Osteocyte (in vitro differentiated cells): ENCODE data around the gene RNF133. TPM values are rescaled to one million over a fixed set of nuclear protein-coding genes. Genes with fewer than 3 reads are reported as not detected.

Experiments
- DNase-seq: peaks from one replicate; pipeline ENCODE4 v3.0.0; 2021; ENCODE audit warnings: mixed read lengths; ENCODE audit not compliant: unreplicated experiment; ENCODE audit errors: extremely low spot score
- H3K27ac Mint-ChIP-seq: one replicate; pipeline ENCODE4 v1.8.0; 2021; ENCODE audit warnings: mild to moderate bottlenecking, mixed read lengths; ENCODE audit not compliant: unreplicated experiment
- H3K27me3 Mint-ChIP-seq: one replicate; pipeline ENCODE4 v1.8.0; 2021; ENCODE audit warnings: mixed read lengths; ENCODE audit not compliant: unreplicated experiment
- H3K36me3 Mint-ChIP-seq: one replicate; pipeline ENCODE4 v1.8.0; 2021; ENCODE audit warnings: mixed read lengths; ENCODE audit not compliant: unreplicated experiment
- H3K4me1 Mint-ChIP-seq: one replicate; pipeline ENCODE4 v1.8.0; 2021; ENCODE audit warnings: mixed read lengths; ENCODE audit not compliant: unreplicated experiment
- H3K4me3 Mint-ChIP-seq: one replicate; pipeline ENCODE4 v1.8.0; 2021; ENCODE audit warnings: mild to moderate bottlenecking, moderate library complexity, mixed read lengths; ENCODE audit not compliant: unreplicated experiment
- H3K9me3 Mint-ChIP-seq: one replicate; pipeline ENCODE4 v1.8.0; 2021; ENCODE audit warnings: mixed read lengths; ENCODE audit not compliant: unreplicated experiment
- CTCF ChIP-seq: fragments of 200-600 bp; sonication (generic); IDR thresholded peaks from 2 replicates; pipeline ENCODE4 v1.5.0; 2021; ENCODE audit warnings: antibody characterized with exemption, mild to moderate bottlenecking, moderate library complexity
- total RNA-seq: library from RNA; stranded (reverse); gene quantifications from 2 replicates; pipeline ENCODE4 v1.2.1, GENCODE V29; 2021

Gene RNF133
- total RNA-seq, 1 donor from 2014 or later, result not detected

GRCh38 chr7:122675621-122676020 lies 23.3 kb downstream of the RNF133 start:
- no peak for DNase-seq
- TF ChIP-seq CTCF, result no peak

GRCh38 chr7:122675011-122675410 lies 23.9 kb downstream of the RNF133 start:
- no peak overlapping the region for H3K27ac Mint-ChIP-seq
- no peaks in the 10 kb centered on the region for H3K36me3 Mint-ChIP-seq
- no peak overlapping the region for H3K4me3 Mint-ChIP-seq
- peaks cover 20% of the 10 kb centered on the region for H3K9me3 Mint-ChIP-seq
- no peaks in the 10 kb centered on the region for H3K27me3 Mint-ChIP-seq
- no peaks in the 10 kb centered on the region for H3K4me1 Mint-ChIP-seq
- no peak for TF ChIP-seq CTCF
- no peak for DNase-seq

More at GRCh38 chr7:122675621-122676020, 23.3 kb downstream of the RNF133 start:
- no peaks in the 10 kb centered on the region for H3K27me3 Mint-ChIP-seq
- H3K27ac Mint-ChIP-seq, result no peak overlapping the region
- H3K9me3 Mint-ChIP-seq, result peaks cover 18% of the 10 kb centered on the region
- H3K4me3 Mint-ChIP-seq, result no peak overlapping the region
- no peaks in the 10 kb centered on the region for H3K36me3 Mint-ChIP-seq
- no peaks in the 10 kb centered on the region for H3K4me1 Mint-ChIP-seq

- H3K4me3 Mint-ChIP-seq, result no peak overlapping the region
- TF ChIP-seq CTCF, result no peak
- no peak for DNase-seq
- no peaks in the 10 kb centered on the region for H3K4me1 Mint-ChIP-seq
- H3K9me3 Mint-ChIP-seq, result peaks cover 24% of the 10 kb centered on the region
- H3K27ac Mint-ChIP-seq, result no peak overlapping the region
- no peaks in the 10 kb centered on the region for H3K36me3 Mint-ChIP-seq
- no peaks in the 10 kb centered on the region for H3K27me3 Mint-ChIP-seq
Measured at GRCh38 chr7:122674502-122674901, 24.4 kb downstream of the RNF133 start.

- Mint-ChIP-seq H3K9me3 (peaks cover 24% of the 10 kb centered on the region), H3K27ac (no peak overlapping the region)
- no peak for TF ChIP-seq CTCF
Measured at GRCh38 chr7:122673951-122674350, 25.0 kb downstream of the RNF133 start.

GRCh38 chr7:122672536-122672935 lies 26.4 kb downstream of the RNF133 start:
- Mint-ChIP-seq H3K27me3 (no peaks in the 10 kb centered on the region), H3K4me1 (no peaks in the 10 kb centered on the region), H3K36me3 (no peaks in the 10 kb centered on the region), H3K27ac (no peak overlapping the region), H3K9me3 (peaks cover 20% of the 10 kb centered on the region), H3K4me3 (no peak overlapping the region)
- no peak for DNase-seq
- no peak for TF ChIP-seq CTCF

More at GRCh38 chr7:122673951-122674350, 25.0 kb downstream of the RNF133 start:
- no peak overlapping the region for H3K4me3 Mint-ChIP-seq
- H3K4me1 Mint-ChIP-seq, result no peaks in the 10 kb centered on the region
- no peaks in the 10 kb centered on the region for H3K36me3 Mint-ChIP-seq
- no peak for DNase-seq
- no peaks in the 10 kb centered on the region for H3K27me3 Mint-ChIP-seq
